GM21723 (cell line): Measurements from ENCODE around the gene RIIAD1.
"Not testable (repeated sequence)": the region's sequence is repeated elsewhere in the genome, so short reads cannot be mapped to it uniquely, and the experiment has no call there.

Experiments
- ATAC-seq: cut with Tn5 transposase; IDR thresholded peaks from one replicate; pipeline ENCODE4 v1.9.1; 2021; ENCODE audit warnings: mild to moderate bottlenecking, moderate library complexity; ENCODE audit not compliant: unreplicated experiment

Gene RIIAD1

GRCh38 chr1:151729966-151730291 lies 8.6 kb downstream of the RIIAD1 start:
- no peak for ATAC-seq

GRCh38 chr1:151733126-151733525 lies 11.8 kb downstream of the RIIAD1 start:
- ATAC-seq = no peak

GRCh38 chr1:151733995-151734394 lies 12.7 kb downstream of the RIIAD1 start:
- not testable (repeated sequence) for ATAC-seq

GRCh38 chr1:151737026-151737425 lies 15.7 kb downstream of the RIIAD1 start:
- no peak for ATAC-seq

- no peak for ATAC-seq
Measured at GRCh38 chr1:151737479-151737878, 16.2 kb downstream of the RIIAD1 start.

- ATAC-seq = no peak
Measured at GRCh38 chr1:151739590-151740355, 18.5 kb downstream of the RIIAD1 start.

GRCh38 chr1:151741516-151741915 lies 20.2 kb downstream of the RIIAD1 start:
- ATAC-seq = no peak

GRCh38 chr1:151756291-151756690 lies 35.0 kb downstream of the RIIAD1 start:
- no peak for ATAC-seq

- no peak for ATAC-seq
Measured at GRCh38 chr1:151759241-151759640, 37.9 kb downstream of the RIIAD1 start.

- ATAC-seq = no peak
Measured at GRCh38 chr1:151760597-151761385, 39.5 kb downstream of the RIIAD1 start.

- ATAC-seq = peak; percentile 87
Measured at GRCh38 chr1:151762941-151763921, 41.9 kb downstream of the RIIAD1 start, which contains the start of gene MRPL9. MRPL9 (minus strand) TSS chr1:151763496; CDS start chr1:151763479, 17 bp downstream.

GRCh38 chr1:151763990-151764389 lies 42.7 kb downstream of the RIIAD1 start:
- no peak for ATAC-seq

- not testable (repeated sequence) for ATAC-seq
Measured at GRCh38 chr1:151768351-151769066, 47.2 kb downstream of the RIIAD1 start.

GRCh38 chr1:151769270-151769669 lies 47.9 kb downstream of the RIIAD1 start:
- not testable (repeated sequence) for ATAC-seq

GRCh38 chr1:151773702-151774101 lies 52.4 kb downstream of the RIIAD1 start:
- no peak for ATAC-seq

GRCh38 chr1:151774256-151774922 lies 53.1 kb downstream of the RIIAD1 start:
- no peak for ATAC-seq

- no peak for ATAC-seq
Measured at GRCh38 chr1:151775894-151776664, 54.8 kb downstream of the RIIAD1 start.

GRCh38 chr1:151776665-151777062 lies 55.3 kb downstream of the RIIAD1 start:
- no peak for ATAC-seq

- ATAC-seq = no peak
Measured at GRCh38 chr1:151777317-151777716, 56.0 kb downstream of the RIIAD1 start.
